Umbilical cord (tissue), 2 donors: ENCODE measurements around the gene ACYP2. TPM values are rescaled to one million over a fixed set of nuclear protein-coding genes. Genes with fewer than 3 reads are reported as not detected.
"Not testable (repeated sequence)": the region's sequence is repeated elsewhere in the genome, so short reads cannot be mapped to it uniquely, and the experiment has no call there.

Source experiments
- DNase-seq: peaks from one replicate; pipeline ENCODE4 v3.0.0-alpha.2; 2015; ENCODE audit warnings: low spot score
- total RNA-seq: library from RNA; depleted of rRNA; stranded (reverse); fragments of >200 nt; gene quantifications from one replicate; pipeline ENCODE4 v1.2.3, GENCODE V29; 2014; ENCODE audit warnings: low replicate concordance; ENCODE audit not compliant: insufficient read depth

Gene ACYP2
- total RNA-seq, 1 donor from 2014 or later = 17.3 TPM

GRCh38 chr2:54265081-54265480, 149.7 kb downstream of the ACYP2 start:
- not testable (repeated sequence) for DNase-seq

- no peak for DNase-seq
Observed at GRCh38 chr2:54267577-54267976, 152.2 kb downstream of the ACYP2 start.

- no peak for DNase-seq
Observed at GRCh38 chr2:54271189-54271588, 155.8 kb downstream of the ACYP2 start.

- DNase-seq = no peak
Observed at GRCh38 chr2:54271843-54272627, 156.6 kb downstream of the ACYP2 start.

GRCh38 chr2:54274781-54275242, 159.4 kb downstream of the ACYP2 start:
- DNase-seq = no peak

- DNase-seq = no peak
Observed at GRCh38 chr2:54275541-54275940, 160.1 kb downstream of the ACYP2 start.

GRCh38 chr2:54279385-54279784, 164.0 kb downstream of the ACYP2 start:
- DNase-seq = no peak

- DNase-seq = no peak
Observed at GRCh38 chr2:54284826-54285225, 169.4 kb downstream of the ACYP2 start.

- no peak for DNase-seq
Observed at GRCh38 chr2:54285451-54285850, 170.0 kb downstream of the ACYP2 start.

- no peak for DNase-seq
Observed at GRCh38 chr2:54287532-54287931, 172.1 kb downstream of the ACYP2 start.

GRCh38 chr2:54289917-54290316, 174.5 kb downstream of the ACYP2 start:
- no peak for DNase-seq

- DNase-seq = no peak
Observed at GRCh38 chr2:54290356-54291025, 175.1 kb downstream of the ACYP2 start.

GRCh38 chr2:54294665-54295064, 179.2 kb downstream of the ACYP2 start:
- DNase-seq = not testable (repeated sequence)

GRCh38 chr2:54295911-54296310, 180.5 kb downstream of the ACYP2 start:
- DNase-seq = no peak

GRCh38 chr2:54298514-54298913, 183.1 kb downstream of the ACYP2 start:
- no peak for DNase-seq

- DNase-seq = no peak
Observed at GRCh38 chr2:54303631-54304030, 188.2 kb downstream of the ACYP2 start.

GRCh38 chr2:54306556-54306955, 191.1 kb downstream of the ACYP2 start:
- DNase-seq = no peak

GRCh38 chr2:54308186-54308585, 192.8 kb downstream of the ACYP2 start:
- DNase-seq = peak; percentile 68

GRCh38 chr2:54308782-54309181, 193.4 kb downstream of the ACYP2 start:
- DNase-seq = no peak

- DNase-seq = no peak
Observed at GRCh38 chr2:54310311-54310710, 194.9 kb downstream of the ACYP2 start.

- no peak for DNase-seq
Observed at GRCh38 chr2:54310961-54311360, 195.5 kb downstream of the ACYP2 start.

- no peak for DNase-seq
Observed at GRCh38 chr2:54313147-54313546, 197.7 kb downstream of the ACYP2 start.

- DNase-seq = no peak
Observed at GRCh38 chr2:54317973-54318372, 202.6 kb downstream of the ACYP2 start.
